Naive thymus-derived CD4-positive, alpha-beta T cell (primary cell): ENCODE measurements around the gene PSAT1. TPM values are rescaled to one million over a fixed set of nuclear protein-coding genes. Genes with fewer than 3 reads are reported as not detected.

Experiments
- ATAC-seq: fragments of 150-1000 bp; cut with Tn5 transposase; 2 replicates; pipeline ENCODE4 v1.10.0; 2021; ENCODE audit warnings: mild to moderate bottlenecking, moderate library complexity
- CTCF ChIA-PET: fragments of 350-600 bp; sonication (Branson Sonifier 250); formaldehyde crosslinking; loops from one replicate; lab custom pipeline; 2021; ENCODE audit warnings: antibody characterized with exemption; lab: Charles Lee
- POLR2A ChIA-PET: fragments of 350-600 bp; sonication (Branson Sonifier 250); formaldehyde crosslinking; loops from one replicate; lab custom pipeline; 2021; ENCODE audit warnings: antibody characterized with exemption, inconsistent platforms; lab: Charles Lee
- DNase-seq, 9 donors: peaks; one replicate each; pipeline versions ENCODE4 v3.0.0 to v3.0.0-alpha.2; 2020 to 2022; ENCODE audit warnings: mixed read lengths in 1 of 9
- H3K27ac ChIP-seq: one replicate; pipeline ENCODE4 v1.7.0; 2013; ENCODE audit warnings: mild to moderate bottlenecking, low read depth, low read length, moderate library complexity
- H3K27me3 ChIP-seq, 2 donors: one replicate each; pipeline ENCODE4 v1.7.0; 2013; ENCODE audit warnings: low read length in 2 of 2, mild to moderate bottlenecking in 2 of 2, moderate library complexity in 2 of 2; ENCODE audit not compliant: control insufficient read depth in 2 of 2, insufficient read depth in 2 of 2
- H3K36me3 ChIP-seq, 3 experiments: 1 replicate in 2 of 3; 2 replicates in 1 of 3; pipeline ENCODE4 v1.7.0; 2013; ENCODE audit warnings: low read length in 3 of 3, mild to moderate bottlenecking in 3 of 3, moderate library complexity in 1 of 3; ENCODE audit not compliant: insufficient read depth in 3 of 3, control insufficient read depth in 2 of 3
- H3K4me1 ChIP-seq, 2 donors: one replicate each; pipeline ENCODE4 v1.7.0; 2013; ENCODE audit warnings: low read length in 2 of 2, mild to moderate bottlenecking in 2 of 2, moderate library complexity in 1 of 2; ENCODE audit not compliant: control insufficient read depth in 2 of 2, insufficient read depth in 2 of 2
- H3K4me3 ChIP-seq: 2 replicates; pipeline ENCODE4 v1.7.0; 2013; ENCODE audit warnings: mild to moderate bottlenecking, low read length
- H3K9me3 ChIP-seq, 3 experiments: 1 replicate in 2 of 3; 2 replicates in 1 of 3; pipeline ENCODE4 v1.7.0; 2013; ENCODE audit warnings: low read length in 3 of 3; ENCODE audit not compliant: control insufficient read depth in 2 of 3
- H3K27ac Mint-ChIP-seq, 9 donors: one replicate each; pipeline ENCODE4 v1.8.0; 2020 to 2022; ENCODE audit warnings: mixed read lengths in 9 of 9, mild to moderate bottlenecking in 8 of 9, moderate library complexity in 5 of 9, inconsistent platforms in 2 of 9
- H3K27me3 Mint-ChIP-seq, 5 donors: one replicate each; pipeline ENCODE4 v1.8.0; 2021 to 2022; ENCODE audit warnings: mixed read lengths in 5 of 5, mild to moderate bottlenecking in 1 of 5
- H3K36me3 Mint-ChIP-seq, 5 donors: one replicate each; pipeline ENCODE4 v1.8.0; 2020 to 2022; ENCODE audit warnings: mixed read lengths in 5 of 5, mild to moderate bottlenecking in 3 of 5, inconsistent platforms in 1 of 5
- H3K4me1 Mint-ChIP-seq, 7 donors: one replicate each; pipeline ENCODE4 v1.8.0; 2020 to 2022; ENCODE audit warnings: mixed read lengths in 7 of 7, mild to moderate bottlenecking in 3 of 7, inconsistent platforms in 1 of 7
- H3K4me3 Mint-ChIP-seq, 10 donors: one replicate each; pipeline ENCODE4 v1.8.0; 2020 to 2022; ENCODE audit warnings: mild to moderate bottlenecking in 10 of 10, mixed read lengths in 10 of 10, moderate library complexity in 6 of 10, inconsistent platforms in 2 of 10
- H3K9me3 Mint-ChIP-seq, 11 donors: one replicate each; pipeline ENCODE4 v1.8.0; 2020 to 2022; ENCODE audit warnings: mixed read lengths in 11 of 11, mild to moderate bottlenecking in 4 of 11, inconsistent platforms in 1 of 11, moderate library complexity in 1 of 11
- intact Hi-C, 2 donors: fragments of 100-400 bp; cut with micrococcal nuclease; formaldehyde crosslinking; loops; one replicate each; pipeline ENCODE4 v1.15.1; 2023
- polyA plus RNA-seq, 2 donors: library from polyadenylated mRNA; unstranded; fragments of 300-500 nt; fragmentation: Illumina TruSeq; gene quantifications; one replicate each; pipeline ENCODE4 v1.2.3, GENCODE V29; 2021
- total RNA-seq, 6 experiments: library from RNA in 5 of 6; stranded (reverse) in 5 of 6; gene quantifications; 1 replicate in 5 of 6; 2 replicates in 1 of 6; pipeline ENCODE4 v1.2.3 and lab custom pipeline; 2021 to 2026

The PSAT1 gene
- total and polyA plus RNA-seq, 7 experiments from 2014 or later = 1.6 to 65.2 (median 10.3) TPM

GRCh38 chr9:78311886-78312524 is 15.1 kb downstream of the PSAT1 start:
- H3K4me3 ChIP-seq = no peak overlapping the region
- ChIA-PET CTCF (no interaction called here), POLR2A (interaction anchor here (0.6 kb wide), 1 partner anchor 111 kb away, joined by 6 read pairs; no protein-coding TSS in a partner anchor)
- H3K36me3 ChIP-seq = peaks cover 0 to 36% (median 0%) of the 10 kb centered on the region in 3 experiments
- H3K4me1 Mint-ChIP-seq = peaks cover 0 to 7% (median 0%) of the 10 kb centered on the region in 7 donors
- no peak for DNase-seq
- no peak overlapping the region for H3K4me3 Mint-ChIP-seq
- peaks cover 13 to 62% (median 34%) of the 10 kb centered on the region in 5 donors for H3K36me3 Mint-ChIP-seq
- H3K27ac ChIP-seq = no peak overlapping the region
- H3K27me3 Mint-ChIP-seq = no peaks in the 10 kb centered on the region
- no peaks in the 10 kb centered on the region for H3K27me3 ChIP-seq
- no peaks in the 10 kb centered on the region for H3K9me3 ChIP-seq
- peak overlapping the region in 2 of 9 donors; percentile 14 to 16 for H3K27ac Mint-ChIP-seq
- ATAC-seq = no peak
- H3K4me1 ChIP-seq = no peaks in the 10 kb centered on the region
- intact Hi-C loops = no loop called here
- H3K9me3 Mint-ChIP-seq = no peaks in the 10 kb centered on the region

GRCh38 chr9:78314550-78314949 is 17.6 kb downstream of the PSAT1 start:
- no peaks in the 10 kb centered on the region for H3K27me3 ChIP-seq
- no peak overlapping the region for H3K27ac ChIP-seq
- H3K9me3 ChIP-seq = no peaks in the 10 kb centered on the region
- no peaks in the 10 kb centered on the region for H3K4me1 ChIP-seq
- intact Hi-C loops = no loop called here
- peaks cover 20 to 66% (median 47%) of the 10 kb centered on the region in 5 donors for H3K36me3 Mint-ChIP-seq
- H3K9me3 Mint-ChIP-seq = no peaks in the 10 kb centered on the region
- ATAC-seq (no peak), DNase-seq (no peak)
- peaks cover 0 to 54% (median 0%) of the 10 kb centered on the region in 3 experiments for H3K36me3 ChIP-seq
- no peaks in the 10 kb centered on the region for H3K27me3 Mint-ChIP-seq
- ChIA-PET POLR2A (no interaction called here), CTCF (interaction anchor here (1.6 kb wide), 1 partner anchor 858 kb away, joined by 4 read pairs; no protein-coding TSS in a partner anchor)
- H3K4me3 Mint-ChIP-seq = no peak overlapping the region
- H3K4me1 Mint-ChIP-seq = peaks cover 0 to 7% (median 0%) of the 10 kb centered on the region in 7 donors
- H3K27ac Mint-ChIP-seq = peak overlapping the region in 1 of 9 donors; percentile 19
- H3K4me3 ChIP-seq = no peak overlapping the region

GRCh38 chr9:78314953-78315870 is 18.3 kb downstream of the PSAT1 start:
- peaks cover 20 to 66% (median 47%) of the 10 kb centered on the region in 5 donors for H3K36me3 Mint-ChIP-seq
- intact Hi-C loops = no loop called here
- peak overlapping the region in 1 of 10 donors; percentile 61 for H3K4me3 Mint-ChIP-seq
- ATAC-seq (no peak), DNase-seq (no peak)
- H3K27me3 Mint-ChIP-seq = no peaks in the 10 kb centered on the region
- peaks cover 0 to 7% (median 0%) of the 10 kb centered on the region in 7 donors for H3K4me1 Mint-ChIP-seq
- ChIA-PET CTCF (interaction anchor here (0.6 to 1.6 kb wide), 2 partner anchors 12 to 858 kb away, joined by 3 to 4 read pairs; no protein-coding TSS in a partner anchor), POLR2A (no interaction called here)
- H3K9me3 Mint-ChIP-seq = peaks cover 0 to 5% (median 0%) of the 10 kb centered on the region in 11 donors
- Histone ChIP-seq H3K9me3 (no peaks in the 10 kb centered on the region), H3K4me1 (no peaks in the 10 kb centered on the region), H3K4me3 (no peak overlapping the region), H3K27ac (no peak overlapping the region), H3K27me3 (no peaks in the 10 kb centered on the region), H3K36me3 (peaks cover 0 to 56% (median 0%) of the 10 kb centered on the region in 3 experiments)
- H3K27ac Mint-ChIP-seq = peak overlapping the region in 1 of 9 donors; percentile 19

- no peak overlapping the region for H3K4me3 ChIP-seq
- CTCF ChIA-PET = no interaction called here
- no peaks in the 10 kb centered on the region for H3K27me3 Mint-ChIP-seq
- H3K27ac ChIP-seq = no peak overlapping the region
- ATAC-seq (no peak), DNase-seq (no peak)
- H3K36me3 ChIP-seq = peaks cover 0 to 50% (median 0%) of the 10 kb centered on the region in 3 experiments
- H3K27ac Mint-ChIP-seq = peak overlapping the region in 2 of 9 donors; percentile 62 to 69
- POLR2A ChIA-PET = no interaction called here
- H3K4me1 Mint-ChIP-seq = peaks cover 0 to 7% (median 0%) of the 10 kb centered on the region in 7 donors
- H3K27me3 ChIP-seq = no peaks in the 10 kb centered on the region
- peaks cover 0 to 6% (median 0%) of the 10 kb centered on the region in 11 donors for H3K9me3 Mint-ChIP-seq
- peaks cover 25 to 68% (median 55%) of the 10 kb centered on the region in 5 donors for H3K36me3 Mint-ChIP-seq
- no peaks in the 10 kb centered on the region for H3K4me1 ChIP-seq
- intact Hi-C loops = no loop called here
- H3K9me3 ChIP-seq = no peaks in the 10 kb centered on the region
- H3K4me3 Mint-ChIP-seq = no peak overlapping the region
These were observed 19.4 kb downstream of the PSAT1 start for GRCh38 chr9:78316166-78316892.

GRCh38 chr9:78319197-78320029 is 22.5 kb downstream of the PSAT1 start:
- CTCF ChIA-PET = no interaction called here
- peaks cover 0 to 50% (median 0%) of the 10 kb centered on the region in 3 experiments for H3K36me3 ChIP-seq
- H3K4me3 ChIP-seq = no peak overlapping the region
- no peaks in the 10 kb centered on the region for H3K4me1 ChIP-seq
- Mint-ChIP-seq H3K9me3 (peaks cover 0 to 6% (median 0%) of the 10 kb centered on the region in 11 donors), H3K27ac (no peak overlapping the region), H3K27me3 (no peaks in the 10 kb centered on the region), H3K4me3 (no peak overlapping the region), H3K4me1 (peaks cover 0 to 7% (median 0%) of the 10 kb centered on the region in 7 donors), H3K36me3 (peaks cover 25 to 69% (median 55%) of the 10 kb centered on the region in 5 donors)
- intact Hi-C loops = no loop called here
- POLR2A ChIA-PET = no interaction called here
- ATAC-seq = no peak
- no peaks in the 10 kb centered on the region for H3K27me3 ChIP-seq
- H3K9me3 ChIP-seq = no peaks in the 10 kb centered on the region
- H3K27ac ChIP-seq = no peak overlapping the region
- no peak for DNase-seq
